IPS-15b (cell line): ENCODE measurements around the gene CDK16.

Experiments
- H3K27me3 ChIP-seq: one replicate; pipeline ENCODE4 v1.6.1; 2013; ENCODE audit warnings: low read length; ENCODE audit not compliant: control insufficient read depth, insufficient read depth
- H3K36me3 ChIP-seq: one replicate; pipeline ENCODE4 v1.6.1; 2013; ENCODE audit warnings: low read length; ENCODE audit not compliant: control insufficient read depth, insufficient read depth
- H3K4me1 ChIP-seq: one replicate; pipeline ENCODE4 v1.6.1; 2013; ENCODE audit warnings: mild to moderate bottlenecking, low read length; ENCODE audit not compliant: control insufficient read depth, insufficient read depth
- H3K4me3 ChIP-seq: one replicate; pipeline ENCODE4 v1.5.1; 2013; ENCODE audit warnings: low read depth, low read length
- H3K9ac ChIP-seq: one replicate; pipeline ENCODE4 v1.6.1; 2013; ENCODE audit warnings: low read depth, mild to moderate bottlenecking, low read length
- H3K9me3 ChIP-seq: one replicate; pipeline ENCODE4 v1.6.1; 2013; ENCODE audit warnings: mild to moderate bottlenecking, low read length; ENCODE audit not compliant: control insufficient read depth, insufficient read depth

Gene CDK16

GRCh38 chrX:47234583-47234982 lies 16.1 kb downstream of the CDK16 start:
- Histone ChIP-seq H3K4me1 (peaks cover 4% of the 10 kb centered on the region), H3K9ac (no peak overlapping the region), H3K36me3 (peaks cover 5% of the 10 kb centered on the region), H3K4me3 (peak overlapping the region; percentile 62), H3K9me3 (no peaks in the 10 kb centered on the region), H3K27me3 (no peaks in the 10 kb centered on the region)

- no peak overlapping the region for H3K4me3 ChIP-seq
- H3K9me3 ChIP-seq, result no peaks in the 10 kb centered on the region
- no peaks in the 10 kb centered on the region for H3K27me3 ChIP-seq
- peaks cover 16% of the 10 kb centered on the region for H3K36me3 ChIP-seq
- peaks cover 4% of the 10 kb centered on the region for H3K4me1 ChIP-seq
- H3K9ac ChIP-seq, result no peak overlapping the region
Observed at GRCh38 chrX:47235691-47236103, 17.2 kb downstream of the CDK16 start.

- Histone ChIP-seq H3K4me3 (no peak overlapping the region), H3K9ac (no peak overlapping the region), H3K27me3 (no peaks in the 10 kb centered on the region), H3K4me1 (no peaks in the 10 kb centered on the region), H3K36me3 (peaks cover 43% of the 10 kb centered on the region), H3K9me3 (no peaks in the 10 kb centered on the region)
Observed at GRCh38 chrX:47239199-47239598, 20.7 kb downstream of the CDK16 start.

GRCh38 chrX:47239898-47240545 lies 21.5 kb downstream of the CDK16 start:
- no peaks in the 10 kb centered on the region for H3K27me3 ChIP-seq
- no peaks in the 10 kb centered on the region for H3K9me3 ChIP-seq
- H3K4me3 ChIP-seq, result no peak overlapping the region
- H3K9ac ChIP-seq, result no peak overlapping the region
- H3K4me1 ChIP-seq, result no peaks in the 10 kb centered on the region
- H3K36me3 ChIP-seq, result peaks cover 51% of the 10 kb centered on the region

GRCh38 chrX:47240619-47241018 lies 22.1 kb downstream of the CDK16 start:
- Histone ChIP-seq H3K36me3 (peaks cover 57% of the 10 kb centered on the region), H3K9me3 (no peaks in the 10 kb centered on the region), H3K4me1 (no peaks in the 10 kb centered on the region), H3K27me3 (no peaks in the 10 kb centered on the region), H3K9ac (no peak overlapping the region), H3K4me3 (no peak overlapping the region)

- H3K27me3 ChIP-seq, result no peaks in the 10 kb centered on the region
- no peaks in the 10 kb centered on the region for H3K4me1 ChIP-seq
- no peak overlapping the region for H3K4me3 ChIP-seq
- H3K36me3 ChIP-seq, result peaks cover 63% of the 10 kb centered on the region
- no peaks in the 10 kb centered on the region for H3K9me3 ChIP-seq
- no peak overlapping the region for H3K9ac ChIP-seq
Observed at GRCh38 chrX:47241201-47242011, 22.9 kb downstream of the CDK16 start.

GRCh38 chrX:47242321-47242720 lies 23.8 kb downstream of the CDK16 start:
- Histone ChIP-seq H3K9me3 (no peaks in the 10 kb centered on the region), H3K27me3 (no peaks in the 10 kb centered on the region), H3K4me3 (no peak overlapping the region), H3K4me1 (no peaks in the 10 kb centered on the region), H3K36me3 (peaks cover 64% of the 10 kb centered on the region), H3K9ac (no peak overlapping the region)

GRCh38 chrX:47243351-47243750 lies 24.9 kb downstream of the CDK16 start:
- Histone ChIP-seq H3K9ac (no peak overlapping the region), H3K4me3 (no peak overlapping the region), H3K36me3 (peaks cover 73% of the 10 kb centered on the region), H3K9me3 (no peaks in the 10 kb centered on the region), H3K4me1 (no peaks in the 10 kb centered on the region), H3K27me3 (no peaks in the 10 kb centered on the region)

- no peaks in the 10 kb centered on the region for H3K4me1 ChIP-seq
- no peak overlapping the region for H3K4me3 ChIP-seq
- no peaks in the 10 kb centered on the region for H3K9me3 ChIP-seq
- no peak overlapping the region for H3K9ac ChIP-seq
- no peaks in the 10 kb centered on the region for H3K27me3 ChIP-seq
- H3K36me3 ChIP-seq, result peaks cover 67% of the 10 kb centered on the region
Observed at GRCh38 chrX:47244676-47245075, 26.2 kb downstream of the CDK16 start.

GRCh38 chrX:47245156-47245555 lies 26.7 kb downstream of the CDK16 start:
- Histone ChIP-seq H3K36me3 (peaks cover 63% of the 10 kb centered on the region), H3K4me1 (no peaks in the 10 kb centered on the region), H3K27me3 (no peaks in the 10 kb centered on the region), H3K9ac (no peak overlapping the region), H3K4me3 (no peak overlapping the region), H3K9me3 (no peaks in the 10 kb centered on the region)

- H3K36me3 ChIP-seq, result peaks cover 41% of the 10 kb centered on the region
- H3K4me3 ChIP-seq, result no peak overlapping the region
- H3K27me3 ChIP-seq, result no peaks in the 10 kb centered on the region
- no peaks in the 10 kb centered on the region for H3K9me3 ChIP-seq
- H3K4me1 ChIP-seq, result no peaks in the 10 kb centered on the region
- H3K9ac ChIP-seq, result no peak overlapping the region
Observed at GRCh38 chrX:47247206-47247998, 28.9 kb downstream of the CDK16 start.
